Duodenal mucosa (tissue), 2 donors: Measurements from ENCODE around the gene MRM1.
A peak's percentile ranks its signal among the peaks of the same experiment; 100 is the strongest.

Experiments
- H3K27ac ChIP-seq: one replicate; pipeline ENCODE4 v1.7.0; 2013; ENCODE audit warnings: low read depth, low read length
- H3K27me3 ChIP-seq, 2 donors: one replicate each; pipeline ENCODE4 v1.7.0; 2013; ENCODE audit warnings: low read length in 2 of 2, control low read depth in 1 of 2; ENCODE audit not compliant: insufficient read depth in 2 of 2, control insufficient read depth in 1 of 2
- H3K36me3 ChIP-seq, 2 donors: one replicate each; pipeline ENCODE4 v1.7.0; 2013; ENCODE audit warnings: low read length in 2 of 2, control low read depth in 1 of 2; ENCODE audit not compliant: insufficient read depth in 2 of 2, control insufficient read depth in 1 of 2
- H3K4me1 ChIP-seq, 2 donors: one replicate each; pipeline ENCODE4 v1.7.0; 2013; ENCODE audit warnings: low read length in 2 of 2, control low read depth in 1 of 2; ENCODE audit not compliant: insufficient read depth in 2 of 2, control insufficient read depth in 1 of 2
- H3K4me3 ChIP-seq, 2 donors: one replicate each; pipeline ENCODE4 v1.7.0; 2013; ENCODE audit warnings: low read length in 2 of 2, low read depth in 1 of 2
- H3K9ac ChIP-seq, 2 donors: one replicate each; pipeline ENCODE4 v1.7.0; 2013; ENCODE audit warnings: low read length in 2 of 2, low read depth in 1 of 2
- H3K9me3 ChIP-seq, 2 donors: one replicate each; pipeline ENCODE4 v1.7.0; 2013; ENCODE audit warnings: low read length in 2 of 2, control low read depth in 1 of 2; ENCODE audit not compliant: control insufficient read depth in 1 of 2

MRM1 gene

GRCh38 chr17:36647636-36648035 is 46.3 kb downstream of the MRM1 start:
- Histone ChIP-seq H3K27ac (no peak overlapping the region), H3K9me3 (no peaks in the 10 kb centered on the region), H3K27me3 (peaks cover 29% of the 10 kb centered on the region in 2 donors), H3K4me3 (no peak overlapping the region), H3K36me3 (no peaks in the 10 kb centered on the region), H3K4me1 (peaks cover 3 to 4% of the 10 kb centered on the region in 2 donors), H3K9ac (no peak overlapping the region)

DNA sequence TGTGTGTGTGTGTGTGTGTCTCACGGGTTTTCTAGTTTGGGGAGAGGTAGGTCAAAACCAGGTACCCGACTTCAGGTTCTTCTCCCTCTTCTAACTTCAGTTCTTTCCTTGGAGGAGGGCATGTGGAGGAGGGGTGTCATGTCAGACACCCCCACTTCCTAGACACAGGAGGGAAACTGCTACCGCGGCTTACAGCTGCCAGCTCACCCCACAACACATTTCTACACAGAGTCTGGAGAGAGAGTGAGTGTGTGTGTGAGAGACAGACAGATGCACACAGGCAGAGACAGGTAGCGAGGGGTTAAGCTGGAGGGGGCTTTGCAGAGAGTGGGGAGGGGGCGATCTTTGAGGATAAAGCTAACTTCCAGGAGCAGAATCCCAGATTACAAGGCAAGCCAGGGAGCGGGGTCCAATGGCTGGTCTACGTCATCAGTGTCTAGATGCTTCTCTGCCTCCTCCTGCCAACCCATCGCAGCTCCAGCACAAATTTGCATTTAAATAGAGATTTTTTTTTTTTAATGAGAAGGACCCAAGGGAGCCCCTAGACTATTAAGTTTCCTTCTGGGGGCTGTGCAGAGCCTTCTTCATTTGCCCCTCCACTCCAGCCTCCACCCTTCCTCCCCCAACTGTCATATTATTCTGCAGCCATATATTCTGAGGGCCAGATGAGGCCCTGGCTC is 48.9 kb downstream of the MRM1 start:
- H3K9me3 ChIP-seq, result no peaks in the 10 kb centered on the region
- H3K4me3 ChIP-seq, result no peak overlapping the region
- peaks cover 11 to 12% of the 10 kb centered on the region in 2 donors for H3K4me1 ChIP-seq
- no peaks in the 10 kb centered on the region for H3K36me3 ChIP-seq
- H3K27me3 ChIP-seq, result peaks cover 11 to 13% of the 10 kb centered on the region in 2 donors
- H3K27ac ChIP-seq, result no peak overlapping the region
- H3K9ac ChIP-seq, result no peak overlapping the region

DNA sequence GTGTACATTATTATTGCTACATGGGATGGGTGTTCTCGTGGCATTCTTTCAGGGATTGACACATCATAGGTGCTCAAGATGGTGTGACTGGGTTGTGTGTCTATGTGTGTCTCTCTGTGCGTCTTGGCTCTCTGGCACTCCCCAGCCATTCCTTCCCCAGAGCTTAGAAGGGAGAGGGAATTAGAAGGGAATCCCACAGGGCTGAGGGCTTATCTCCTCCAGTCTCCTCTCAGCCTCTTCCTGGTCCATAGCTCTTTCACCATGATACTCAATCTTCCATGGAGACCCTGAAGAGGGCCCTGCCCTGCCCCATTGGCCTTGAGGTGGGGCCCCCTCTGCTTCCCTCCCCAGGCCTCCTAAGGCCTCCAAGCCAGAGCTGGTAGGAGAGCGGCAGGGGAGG is 52.0 kb downstream of the MRM1 start:
- Histone ChIP-seq H3K9me3 (no peaks in the 10 kb centered on the region), H3K27ac (no peak overlapping the region), H3K4me3 (no peak overlapping the region), H3K9ac (no peak overlapping the region), H3K4me1 (peaks cover 12 to 15% of the 10 kb centered on the region in 2 donors), H3K36me3 (no peaks in the 10 kb centered on the region), H3K27me3 (peaks cover 8 to 17% of the 10 kb centered on the region in 2 donors)

DNA sequence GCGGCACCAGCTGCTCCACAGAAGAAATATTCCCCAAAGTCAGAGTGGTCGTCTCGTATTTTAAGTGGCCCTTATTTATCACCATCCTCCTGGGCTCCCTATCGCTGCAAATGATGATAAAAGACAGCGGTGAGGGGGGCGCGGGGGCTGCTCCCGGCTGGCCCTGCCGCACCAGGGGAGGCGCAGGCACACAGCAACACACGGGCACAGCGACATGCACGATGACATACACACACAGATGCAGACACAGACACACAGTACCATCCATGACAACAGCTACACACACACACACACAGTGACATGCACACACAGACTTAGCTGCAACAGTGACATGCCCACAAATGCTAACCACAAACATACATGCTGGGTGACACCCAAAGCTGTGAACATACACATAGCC is 52.5 kb downstream of the MRM1 start:
- Histone ChIP-seq H3K27me3 (peaks cover 8 to 18% of the 10 kb centered on the region in 2 donors), H3K9me3 (no peaks in the 10 kb centered on the region)

GRCh38 chr17:36655726-36656125 is 54.3 kb downstream of the MRM1 start:
- Histone ChIP-seq H3K4me1 (peaks cover 12 to 15% of the 10 kb centered on the region in 2 donors), H3K9ac (no peak overlapping the region), H3K27me3 (peaks cover 19 to 21% of the 10 kb centered on the region in 2 donors), H3K36me3 (no peaks in the 10 kb centered on the region), H3K9me3 (no peaks in the 10 kb centered on the region), H3K4me3 (no peak overlapping the region), H3K27ac (no peak overlapping the region)

More for the DNA sequence above, 52.5 kb downstream of the MRM1 start:
- H3K27ac ChIP-seq, result no peak overlapping the region
- no peak overlapping the region for H3K9ac ChIP-seq
- H3K36me3 ChIP-seq, result no peaks in the 10 kb centered on the region
- no peak overlapping the region for H3K4me3 ChIP-seq
- H3K4me1 ChIP-seq, result peaks cover 12 to 15% of the 10 kb centered on the region in 2 donors

GRCh38 chr17:36657390-36657762 is 56.0 kb downstream of the MRM1 start:
- no peaks in the 10 kb centered on the region for H3K9me3 ChIP-seq
- no peak overlapping the region for H3K9ac ChIP-seq
- H3K4me1 ChIP-seq, result peaks cover 12 to 15% of the 10 kb centered on the region in 2 donors
- peaks cover 24% of the 10 kb centered on the region in 2 donors for H3K27me3 ChIP-seq
- no peaks in the 10 kb centered on the region for H3K36me3 ChIP-seq
- H3K27ac ChIP-seq, result no peak overlapping the region
- peak overlapping the region; percentile 55 to 59 for H3K4me3 ChIP-seq

- Histone ChIP-seq H3K36me3 (no peaks in the 10 kb centered on the region), H3K9me3 (no peaks in the 10 kb centered on the region), H3K27me3 (peaks cover 24% of the 10 kb centered on the region in 2 donors), H3K27ac (no peak overlapping the region), H3K4me1 (peaks cover 7 to 12% of the 10 kb centered on the region in 2 donors), H3K9ac (no peak overlapping the region), H3K4me3 (peak overlapping the region; percentile 55 to 59)
Measured at GRCh38 chr17:36657763-36658490, 56.5 kb downstream of the MRM1 start.
